Calu3 (cell line): Measurements from ENCODE around the gene BLOC1S5. TPM values are rescaled to one million over a fixed set of nuclear protein-coding genes. Genes with fewer than 3 reads are reported as not detected.

Experiments used
- BruUV-seq: library from RNA; stranded (reverse); fragments of 400-500 nt; replicated peaks from 2 replicates; lab custom pipeline; 2021; lab: Mats Ljungman, UMichigan
- CTCF ChIA-PET: fragments of 300-600 bp; sonication (Branson Sonifier 250); formaldehyde crosslinking; loops from one replicate; lab custom pipeline; 2022; ENCODE audit warnings: antibody characterized with exemption; lab: Charles Lee
- DNase-seq: peaks from one replicate; pipeline ENCODE4 v3.0.0; 2022
- H3K27ac Mint-ChIP-seq: one replicate; pipeline ENCODE4 v1.8.0; 2022; ENCODE audit warnings: mixed read lengths; ENCODE audit not compliant: unreplicated experiment
- H3K27me3 Mint-ChIP-seq: one replicate; pipeline ENCODE4 v1.8.0; 2022; ENCODE audit warnings: mixed read lengths; ENCODE audit not compliant: unreplicated experiment
- H3K36me3 Mint-ChIP-seq: one replicate; pipeline ENCODE4 v1.8.0; 2022; ENCODE audit warnings: mild to moderate bottlenecking, moderate library complexity, mixed read lengths; ENCODE audit not compliant: insufficient read depth, unreplicated experiment
- H3K4me1 Mint-ChIP-seq: one replicate; pipeline ENCODE4 v1.8.0; 2022; ENCODE audit warnings: mild to moderate bottlenecking, low read depth, mixed read lengths; ENCODE audit not compliant: unreplicated experiment
- H3K4me3 Mint-ChIP-seq: one replicate; pipeline ENCODE4 v1.8.0; 2022; ENCODE audit warnings: mild to moderate bottlenecking, low read depth, moderate library complexity, mixed read lengths; ENCODE audit not compliant: unreplicated experiment
- H3K9me3 Mint-ChIP-seq: one replicate; pipeline ENCODE4 v1.8.0; 2022; ENCODE audit warnings: low read depth, mixed read lengths; ENCODE audit not compliant: unreplicated experiment
- CTCF ChIP-seq: fragments of 200-600 bp; IDR thresholded peaks from one replicate; pipeline ENCODE4 v1.8.0; 2022; ENCODE audit warnings: antibody characterized with exemption; ENCODE audit not compliant: unreplicated experiment
- intact Hi-C: fragments of 100-400 bp; cut with micrococcal nuclease; formaldehyde crosslinking; loops from one replicate; pipeline ENCODE4 v1.10.0; 2022; ENCODE audit not compliant: unreplicated experiment
- total RNA-seq: library from RNA; stranded (reverse); gene quantifications from 2 replicates; pipeline ENCODE4 v1.2.3, GENCODE V29; 2022

BLOC1S5 gene
- total RNA-seq, 1 experiment from 2014 or later: 8.0 TPM

- peaks cover 21% of the 10 kb centered on the region for H3K4me1 Mint-ChIP-seq
- H3K27ac Mint-ChIP-seq: no peak overlapping the region
- H3K4me3 Mint-ChIP-seq: no peak overlapping the region
- intact Hi-C loops: loop anchor here (5.0 kb wide), 1 partner anchor 64 kb away; the partner anchor contains the start of gene TXNDC5
- no peak for DNase-seq
- no peaks in the 10 kb centered on the region for H3K27me3 Mint-ChIP-seq
- no peaks in the 10 kb centered on the region for H3K9me3 Mint-ChIP-seq
- BruUV-seq: no TSS peak
- no peak for TF ChIP-seq CTCF
- CTCF ChIA-PET: interaction anchor here (0.7 kb wide), 1 partner anchor 285 kb away, joined by 3 read pairs; no protein-coding TSS in a partner anchor
- peaks cover 8% of the 10 kb centered on the region for H3K36me3 Mint-ChIP-seq
These were observed 87.6 kb downstream of the BLOC1S5 start for GRCh38 chr6:7976485-7977056.

GRCh38 chr6:7975764-7976146, 88.4 kb downstream of the BLOC1S5 start:
- Mint-ChIP-seq H3K9me3 (no peaks in the 10 kb centered on the region), H3K27me3 (no peaks in the 10 kb centered on the region), H3K36me3 (peaks cover 8% of the 10 kb centered on the region), H3K4me3 (peak overlapping the region; percentile 46), H3K27ac (no peak overlapping the region), H3K4me1 (peaks cover 21% of the 10 kb centered on the region)
- BruUV-seq: no TSS peak
- DNase-seq: peak; percentile 5
- CTCF ChIA-PET: no interaction called here
- intact Hi-C loops: loop anchor here (5.0 kb wide), 1 partner anchor 63 kb away; the partner anchor contains the start of gene TXNDC5
- no peak for TF ChIP-seq CTCF

- TF ChIP-seq CTCF: no peak
- peak overlapping the region; percentile 46 for H3K4me3 Mint-ChIP-seq
- intact Hi-C loops: loop anchor here (5.0 kb wide), 1 partner anchor 63 kb away; the partner anchor contains the start of gene TXNDC5
- CTCF ChIA-PET: no interaction called here
- no peaks in the 10 kb centered on the region for H3K27me3 Mint-ChIP-seq
- H3K27ac Mint-ChIP-seq: peak overlapping the region; percentile 27
- DNase-seq: peak; percentile 67
- H3K4me1 Mint-ChIP-seq: peaks cover 21% of the 10 kb centered on the region
- BruUV-seq: no TSS peak
- H3K36me3 Mint-ChIP-seq: peaks cover 8% of the 10 kb centered on the region
- H3K9me3 Mint-ChIP-seq: no peaks in the 10 kb centered on the region
These were observed 89.0 kb downstream of the BLOC1S5 start for GRCh38 chr6:7974938-7975763.

GRCh38 chr6:7974565-7974937, 89.6 kb downstream of the BLOC1S5 start:
- Mint-ChIP-seq H3K4me3 (peak overlapping the region; percentile 46), H3K9me3 (peaks cover 1% of the 10 kb centered on the region), H3K36me3 (peaks cover 8% of the 10 kb centered on the region), H3K27me3 (no peaks in the 10 kb centered on the region), H3K27ac (no peak overlapping the region), H3K4me1 (peaks cover 21% of the 10 kb centered on the region)
- intact Hi-C loops: no loop called here
- no peak for DNase-seq
- BruUV-seq: no TSS peak
- CTCF ChIA-PET: no interaction called here
- no peak for TF ChIP-seq CTCF
